Stomach (tissue), 4 donors: ENCODE data around the gene SAT1.

Source experiments
- CTCF ChIP-seq, 7 experiments: fragments of 450-650 bp in 4 of 7; fragments of 200-600 bp in 3 of 7; sonication (generic) in 3 of 7; IDR thresholded peaks; one replicate each; pipeline ENCODE4 v1.5.1; 2016 to 2019; ENCODE audit warnings: antibody characterized with exemption in 7 of 7, control low read depth in 2 of 7, mild to moderate bottlenecking in 1 of 7
- EP300 ChIP-seq: sonication (generic); formaldehyde crosslinking; IDR thresholded peaks from one replicate; pipeline ENCODE4 v1.6.1; 2017; ENCODE audit warnings: antibody characterized with exemption
- POLR2A ChIP-seq, 4 donors: fragments of 450-650 bp; IDR thresholded peaks; one replicate each; pipeline ENCODE4 v1.6.1; 2016; ENCODE audit warnings: antibody characterized with exemption in 4 of 4, control low read depth in 2 of 4, mild to moderate bottlenecking in 1 of 4, moderate library complexity in 1 of 4

GRCh38 chrX:23766650-23767551, 16.1 kb upstream of the SAT1 start:
- TF ChIP-seq CTCF (IDR thresholded peaks at IDR 0.05) = no peak
- TF ChIP-seq POLR2A (IDR thresholded peaks at IDR 0.05) = no peak
- no peak for TF ChIP-seq EP300
